HG03039 (cell line): ENCODE data around the gene CLEC2D.
A peak's percentile ranks its signal among the peaks of the same experiment; 100 is the strongest.
"Not testable (repeated sequence)": the region's sequence is repeated elsewhere in the genome, so short reads cannot be mapped to it uniquely, and the experiment has no call there.

Experiments used
- ATAC-seq: cut with Tn5 transposase; IDR thresholded peaks from one replicate; pipeline ENCODE4 v1.9.1; 2021; ENCODE audit warnings: mild to moderate bottlenecking, moderate library complexity; ENCODE audit not compliant: unreplicated experiment

CLEC2D gene

GRCh38 chr12:9725213-9725870, 55.8 kb downstream of the CLEC2D start:
- ATAC-seq = no peak

DNA sequence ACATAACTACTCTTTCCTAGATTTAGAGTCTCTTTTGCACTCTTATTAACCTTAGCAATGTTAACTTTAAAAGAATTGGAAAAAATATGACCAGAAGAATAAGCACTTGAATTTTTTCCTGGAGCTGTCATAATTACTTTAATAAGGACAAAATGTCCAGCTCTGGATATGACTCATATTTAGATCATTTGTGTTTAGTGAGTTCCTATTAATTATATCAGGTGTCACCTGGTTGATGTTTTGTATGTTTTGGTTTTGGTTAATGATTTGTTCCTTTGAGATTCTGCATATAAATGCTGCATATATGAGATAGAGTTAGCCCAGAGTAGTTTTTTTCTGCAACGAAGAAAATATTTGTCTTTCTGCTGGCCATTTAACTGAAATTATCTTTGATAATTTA, 58.3 kb downstream of the CLEC2D start:
- no peak for ATAC-seq

DNA sequence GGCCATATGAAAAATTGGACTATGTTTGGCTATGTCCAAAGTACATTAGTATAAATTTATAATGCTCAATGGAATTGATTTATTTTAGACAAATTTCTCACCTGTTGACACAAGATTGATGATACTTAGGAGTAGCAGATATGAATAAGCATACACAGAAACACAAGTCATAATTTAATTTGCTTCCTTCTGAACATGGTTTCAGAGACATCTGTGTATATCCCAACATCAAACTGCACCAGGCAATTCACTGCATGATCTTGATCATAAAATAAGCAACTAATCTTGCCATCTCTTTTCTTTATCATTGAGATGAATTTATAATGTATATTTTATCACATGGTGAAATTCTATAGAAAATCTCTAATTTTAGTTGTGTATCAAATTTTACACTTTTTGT, 59.6 kb downstream of the CLEC2D start:
- ATAC-seq = no peak

DNA sequence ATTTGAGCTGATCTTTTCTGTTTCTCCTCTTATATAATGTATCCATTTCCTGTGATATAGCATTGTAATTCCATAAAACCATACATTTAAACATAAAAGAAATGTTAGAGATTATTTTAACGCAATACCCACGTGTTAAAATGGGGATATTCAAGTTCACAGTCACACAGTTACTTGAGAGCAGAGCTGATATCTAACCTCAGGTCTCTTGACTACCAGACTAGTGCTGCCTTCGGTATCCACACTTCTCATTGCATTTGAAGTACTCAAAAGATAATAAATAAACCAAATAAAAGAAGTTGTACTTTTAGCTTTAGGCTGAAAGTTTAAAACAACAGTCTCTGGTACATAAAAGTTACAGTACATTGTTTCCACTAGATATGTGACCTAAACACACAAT, 60.5 kb downstream of the CLEC2D start:
- no peak for ATAC-seq

- no peak for ATAC-seq
Measured at GRCh38 chr12:9730591-9730990, 61.1 kb downstream of the CLEC2D start.

DNA sequence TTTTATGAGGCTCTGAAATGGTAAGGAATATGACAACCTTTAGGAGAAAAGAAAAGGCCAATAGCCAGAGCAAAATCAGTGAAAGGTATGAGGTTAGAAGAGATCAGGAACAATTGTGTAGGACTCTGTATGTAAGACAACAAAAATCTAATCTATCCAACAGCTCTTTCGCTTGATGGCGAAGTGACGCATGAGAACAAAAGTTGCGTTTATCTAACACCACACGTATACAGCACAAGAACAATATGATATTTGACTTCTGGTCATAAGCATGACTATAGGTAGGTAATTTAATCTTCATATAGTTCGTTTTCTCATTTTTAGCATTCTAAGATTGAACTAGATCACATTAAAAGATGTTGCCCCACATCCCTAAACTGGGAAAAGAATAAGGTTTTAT, 61.9 kb downstream of the CLEC2D start:
- ATAC-seq = no peak

DNA sequence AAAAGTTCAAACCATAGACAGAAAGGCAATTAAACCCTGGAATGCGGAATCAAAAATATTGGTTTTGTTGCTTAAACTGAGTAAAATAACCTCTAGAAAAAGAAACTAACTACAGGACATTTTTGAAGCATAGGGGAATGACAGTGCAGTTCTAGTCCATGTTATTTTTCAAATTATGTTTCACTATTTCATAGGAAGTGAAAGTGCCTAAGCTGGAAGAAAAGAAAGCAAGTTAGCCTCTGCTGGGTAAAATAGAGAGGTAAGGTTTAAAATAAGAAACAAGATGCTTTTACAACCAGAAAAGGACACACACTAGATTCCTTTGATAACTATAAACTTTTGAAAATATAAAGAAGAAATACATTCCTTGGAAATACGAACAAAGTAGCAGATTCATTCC, 62.3 kb downstream of the CLEC2D start:
- ATAC-seq = no peak

DNA sequence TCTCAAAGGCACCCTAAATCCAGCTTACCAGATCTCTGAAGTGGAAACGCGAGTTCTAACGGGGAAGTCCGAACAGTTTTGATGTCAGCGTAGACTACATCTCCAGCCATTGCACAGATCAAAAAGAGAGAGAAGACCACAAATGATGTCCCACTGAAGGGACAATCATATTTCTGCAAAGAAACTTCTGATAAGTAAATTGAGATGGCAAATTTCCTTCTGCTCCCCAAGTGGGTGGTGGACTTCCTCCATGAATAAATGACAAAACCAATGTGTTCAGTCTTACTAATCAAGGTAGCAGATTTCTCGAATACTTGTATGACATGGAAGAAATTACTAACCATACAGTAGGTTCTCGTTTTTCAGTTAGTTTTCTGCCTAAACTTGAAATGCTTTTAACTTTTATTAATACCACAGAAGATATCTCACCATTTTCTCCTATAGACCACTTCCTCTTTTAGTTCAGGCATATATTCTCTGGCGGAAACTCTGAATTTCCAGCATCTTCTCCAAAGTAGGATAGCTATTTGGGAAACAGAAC, 63.5 kb downstream of the CLEC2D start, which contains the start of gene CLECL1:
Gene CLECL1, minus strand, starts transcription at position 177 of the 541 bp plus-strand sequence.
- ATAC-seq = no peak

DNA sequence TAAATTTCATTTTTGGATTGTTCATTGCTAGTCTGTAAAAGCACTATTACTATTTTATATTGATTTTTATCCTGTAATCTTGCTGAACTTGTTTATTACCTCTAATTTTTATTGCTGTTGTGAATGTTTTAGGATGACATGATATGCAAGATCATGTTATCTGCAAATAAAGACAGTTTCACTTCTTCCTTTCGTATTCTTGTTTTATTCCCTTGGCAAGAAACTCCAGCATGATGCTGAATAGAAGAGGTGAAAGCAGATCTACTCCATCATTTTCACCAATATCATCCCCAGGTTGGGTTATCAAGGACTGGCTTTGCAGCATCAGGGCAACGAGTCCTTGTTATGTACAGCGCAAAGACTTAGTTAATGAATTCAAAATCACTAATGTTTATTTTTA, 66.1 kb downstream of the CLEC2D start:
- no peak for ATAC-seq

- ATAC-seq = no peak
Measured at GRCh38 chr12:9736936-9737705, 67.6 kb downstream of the CLEC2D start.

- not testable (repeated sequence) for ATAC-seq
Measured at GRCh38 chr12:9738905-9739304, 69.4 kb downstream of the CLEC2D start.

- not testable (repeated sequence) for ATAC-seq
Measured at GRCh38 chr12:9739404-9740105, 70.0 kb downstream of the CLEC2D start.

GRCh38 chr12:9740106-9740750, 70.7 kb downstream of the CLEC2D start:
- ATAC-seq = no peak

DNA sequence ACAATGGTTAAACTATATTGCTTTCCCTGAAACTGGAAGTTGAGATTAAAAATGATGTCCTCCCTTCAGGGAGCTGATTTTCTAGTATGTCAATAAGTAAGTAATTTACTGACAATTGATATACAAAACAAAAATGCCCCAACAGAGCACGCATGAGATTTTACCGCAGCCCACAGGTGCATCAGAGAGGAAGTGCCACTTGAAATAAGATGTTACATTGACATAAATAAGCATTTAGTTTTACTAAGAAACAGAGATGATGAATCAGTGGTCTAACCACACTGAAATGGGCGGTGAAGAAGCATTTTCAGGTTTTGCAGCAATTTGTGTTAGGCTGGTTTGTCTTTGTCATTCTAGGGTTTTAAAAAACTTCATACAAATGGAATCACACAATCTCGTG, 72.2 kb downstream of the CLEC2D start:
- peak; percentile 70 for ATAC-seq

DNA sequence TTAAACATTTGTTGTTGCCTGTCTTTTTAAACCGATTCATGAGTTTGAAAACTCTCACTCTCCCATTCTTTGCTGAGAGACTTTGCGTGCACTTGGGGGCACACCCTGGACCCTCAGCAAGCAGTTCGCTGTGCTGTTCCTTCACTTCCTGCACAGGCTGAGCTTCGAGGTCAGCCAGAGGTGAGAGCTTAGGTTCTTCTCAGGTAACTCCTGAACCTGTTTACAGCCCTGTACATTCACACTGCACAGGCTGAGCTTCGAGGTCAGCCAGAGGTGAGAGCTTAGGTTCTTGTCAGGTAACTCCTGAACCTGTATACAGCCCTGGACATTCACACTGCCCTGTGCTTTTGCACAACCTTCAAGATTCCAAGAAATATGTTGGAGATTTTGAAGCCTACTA, 73.1 kb downstream of the CLEC2D start:
- ATAC-seq = no peak

DNA sequence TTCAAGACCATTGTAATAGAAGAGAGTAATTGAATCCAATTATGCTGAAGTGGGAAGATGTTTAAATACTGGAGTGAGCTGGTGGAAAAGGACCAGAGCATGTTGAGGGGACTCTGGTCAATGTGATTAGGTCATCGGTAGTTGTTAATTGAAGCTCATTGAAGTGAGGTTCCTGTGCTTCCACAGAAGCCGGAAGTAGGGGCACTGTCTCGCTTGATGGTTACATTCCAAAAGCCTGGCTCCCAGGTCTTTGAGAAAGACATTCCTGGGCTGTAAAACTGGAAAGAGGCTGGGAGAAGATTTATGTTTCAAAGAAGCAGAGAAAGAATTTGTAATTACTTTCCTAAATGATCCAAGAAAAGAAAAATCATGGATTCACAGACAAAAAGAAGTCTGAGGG, 75.7 kb downstream of the CLEC2D start:
- no peak for ATAC-seq
